Islet of Langerhans (tissue), 1 donor: ENCODE results near the gene HEXIM2.

Experiments used
- FAIRE-seq: peaks from one replicate; lab custom pipeline; 2011; peaks lifted over from hg19 to GRCh38; lab: Jason Lieb, UNC

HEXIM2 gene

DNA sequence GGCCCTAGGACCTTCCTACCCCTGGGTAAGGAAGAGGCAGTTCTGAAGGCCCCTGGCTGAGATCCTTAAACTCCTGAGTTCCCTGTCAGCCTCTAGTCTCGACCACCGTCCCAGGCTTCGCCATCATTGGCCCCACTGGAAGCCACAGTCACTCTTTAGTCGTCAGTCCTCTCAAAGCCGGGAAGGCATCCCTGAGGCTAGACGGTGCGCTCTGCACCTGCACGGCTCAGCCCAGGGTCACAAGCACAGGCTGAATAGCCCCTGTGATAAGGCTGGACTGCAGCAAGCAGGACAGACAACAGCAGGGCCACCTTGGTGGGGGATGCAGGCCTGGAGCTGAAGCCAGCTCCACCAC is 16.7 kb upstream of the HEXIM2 start:
- no peak for FAIRE-seq

GRCh38 chr17:45146166-45146565 is 15.5 kb upstream of the HEXIM2 start:
- no peak for FAIRE-seq

GRCh38 chr17:45146592-45146889 is 15.1 kb upstream of the HEXIM2 start:
- FAIRE-seq: no peak

DNA sequence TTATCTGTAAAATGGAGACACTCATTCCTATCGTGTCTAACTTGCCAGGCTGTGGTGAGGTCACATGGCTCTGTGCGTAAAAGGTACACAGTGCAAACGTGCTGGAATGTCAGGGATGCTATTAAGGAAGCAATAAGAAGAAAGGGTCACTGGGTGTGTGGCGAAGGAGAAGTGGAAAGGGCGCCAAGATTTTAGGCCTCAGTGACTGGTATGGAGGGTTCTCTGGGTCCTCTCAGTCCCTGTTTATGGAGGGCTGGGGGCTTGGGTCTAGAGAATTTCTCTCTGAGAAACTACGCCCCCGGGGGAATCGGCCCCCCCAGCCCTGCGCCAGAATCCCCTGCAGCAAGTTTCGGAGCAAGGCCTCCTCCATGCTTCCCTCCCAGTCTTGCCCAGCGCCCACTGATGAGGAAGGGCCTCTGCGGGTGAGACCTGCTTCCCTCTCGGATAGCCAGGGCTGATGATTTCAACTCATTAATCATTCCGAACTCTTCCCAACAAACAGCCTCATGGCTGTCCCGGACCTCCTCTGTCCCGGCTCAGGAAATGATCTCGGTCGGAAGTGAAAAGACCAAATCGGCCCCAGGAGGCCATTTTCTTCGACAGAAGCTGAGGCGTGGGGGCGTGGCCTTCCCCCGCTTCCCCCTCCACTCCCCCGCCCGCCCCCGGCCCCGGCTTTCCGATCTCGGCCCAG is 14.6 kb upstream of the HEXIM2 start:
- FAIRE-seq: no peak

GRCh38 chr17:45147581-45148182 is 14.0 kb upstream of the HEXIM2 start:
- FAIRE-seq: no peak

DNA sequence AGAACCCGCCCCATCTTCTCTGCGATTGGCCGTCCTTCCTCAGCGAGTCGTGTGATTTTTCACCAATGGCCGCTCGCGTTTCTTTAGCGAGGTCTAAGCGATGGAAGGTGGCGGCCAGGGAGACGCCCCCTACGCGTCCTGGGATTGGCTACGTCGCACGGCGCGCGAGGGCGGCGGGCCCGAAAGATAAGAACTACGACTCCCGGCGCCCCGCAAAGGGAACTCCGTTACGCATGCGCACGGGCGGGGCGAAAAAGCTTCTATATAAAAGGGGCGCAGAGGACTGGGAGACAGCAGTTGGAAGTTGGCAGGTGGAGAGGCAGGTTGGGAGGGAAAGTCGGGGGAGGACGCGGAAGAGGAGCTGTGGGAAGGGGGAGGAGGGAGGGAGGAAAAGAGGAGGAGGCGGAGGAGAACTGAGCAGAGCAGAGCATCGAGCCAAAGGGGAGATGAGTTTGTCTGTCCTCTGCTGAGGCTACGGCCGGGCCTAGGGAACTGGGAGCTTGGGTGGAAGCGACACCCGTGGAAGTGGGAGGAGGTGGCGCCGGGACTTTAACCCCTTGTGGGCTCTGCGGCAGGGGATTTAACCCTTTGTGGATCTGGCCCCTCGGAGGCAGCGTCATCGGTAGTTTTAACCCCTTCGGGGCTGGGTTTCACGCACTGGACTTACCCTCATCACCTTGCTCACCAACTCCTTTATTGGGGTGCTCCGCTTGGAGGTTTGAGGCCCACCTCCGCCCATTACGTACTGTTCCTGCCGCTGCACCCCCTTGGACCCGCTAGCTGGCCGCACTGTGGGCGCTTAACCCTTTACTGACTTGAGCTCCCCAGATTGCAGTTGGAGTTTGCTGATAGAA is 13.3 kb upstream of the HEXIM2 start, which contains the start of gene HEXIM1:
HEXIM1 (plus strand) TSS at position 293 of the 854 bp plus-strand sequence. CDS start 716 bp downstream, outside the sequence.
- peak; percentile 78 for FAIRE-seq

- FAIRE-seq: no peak
These were observed 12.5 kb upstream of the HEXIM2 start for GRCh38 chr17:45149037-45149668.

- FAIRE-seq: no peak
These were observed 11.7 kb upstream of the HEXIM2 start for GRCh38 chr17:45149669-45150664.

DNA sequence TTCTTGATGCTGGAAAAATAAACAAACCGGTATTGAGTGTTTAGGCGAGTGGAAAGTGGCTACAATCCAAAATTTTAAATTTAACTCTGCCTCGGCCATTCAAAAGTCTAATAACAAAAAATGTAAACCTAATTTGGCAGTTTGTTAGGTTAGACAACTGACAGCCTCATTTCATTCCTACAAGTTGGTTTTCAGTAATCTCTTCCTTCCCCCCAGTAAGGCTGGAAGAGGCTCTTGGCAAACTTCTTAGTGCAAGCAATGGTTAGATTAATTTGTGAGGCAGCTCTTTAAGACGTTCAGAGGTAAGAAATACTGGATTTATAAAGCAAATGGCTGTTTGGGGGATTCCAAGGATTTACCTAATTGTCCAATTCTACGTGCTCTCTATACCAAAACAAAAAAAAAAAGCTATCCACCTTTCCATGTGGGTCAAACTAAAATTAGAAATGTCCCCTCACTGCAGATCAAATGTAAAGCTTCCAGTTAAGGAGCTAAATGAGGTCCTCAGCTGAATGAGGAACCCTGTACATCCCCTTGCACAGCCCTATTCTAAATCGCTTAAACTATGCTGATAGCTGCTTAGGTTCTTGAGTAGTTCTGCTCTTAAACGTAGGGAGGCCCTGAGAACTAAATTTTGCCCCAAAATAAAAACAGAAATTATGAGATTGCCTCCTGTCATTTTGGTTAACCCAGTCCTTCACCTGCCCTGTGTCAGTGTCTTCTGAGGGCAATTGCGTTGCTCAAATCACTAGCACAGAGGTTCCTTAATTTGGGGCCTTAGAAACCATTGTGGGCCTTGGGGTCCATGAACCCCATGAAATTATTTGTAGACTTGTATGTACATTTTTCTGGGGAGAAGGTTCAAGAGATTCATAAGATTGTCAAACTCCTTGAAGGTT is 10.5 kb upstream of the HEXIM2 start:
- no peak for FAIRE-seq

DNA sequence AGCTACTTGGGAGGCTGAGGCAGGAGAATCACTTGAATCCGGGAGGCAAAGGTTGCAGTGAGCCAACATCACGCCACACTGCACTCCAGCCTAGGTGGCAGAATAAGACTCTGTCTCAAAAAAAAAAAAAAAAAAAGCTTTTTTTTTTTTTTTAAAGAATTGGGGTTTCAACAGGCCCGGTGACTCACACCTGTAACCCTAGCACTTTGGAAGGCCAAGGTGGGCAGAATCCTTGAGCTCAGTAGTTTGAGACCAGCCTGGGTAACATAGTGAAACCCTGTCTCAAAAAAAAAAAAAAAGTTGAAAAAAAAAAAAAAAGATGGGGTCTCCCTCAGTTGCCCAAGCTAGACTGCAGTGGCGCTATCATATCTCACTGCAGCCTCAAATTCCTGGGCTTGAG is 6.6 kb upstream of the HEXIM2 start:
- FAIRE-seq: no peak

- FAIRE-seq: no peak
These were observed 6.2 kb upstream of the HEXIM2 start for GRCh38 chr17:45155483-45155882.

DNA sequence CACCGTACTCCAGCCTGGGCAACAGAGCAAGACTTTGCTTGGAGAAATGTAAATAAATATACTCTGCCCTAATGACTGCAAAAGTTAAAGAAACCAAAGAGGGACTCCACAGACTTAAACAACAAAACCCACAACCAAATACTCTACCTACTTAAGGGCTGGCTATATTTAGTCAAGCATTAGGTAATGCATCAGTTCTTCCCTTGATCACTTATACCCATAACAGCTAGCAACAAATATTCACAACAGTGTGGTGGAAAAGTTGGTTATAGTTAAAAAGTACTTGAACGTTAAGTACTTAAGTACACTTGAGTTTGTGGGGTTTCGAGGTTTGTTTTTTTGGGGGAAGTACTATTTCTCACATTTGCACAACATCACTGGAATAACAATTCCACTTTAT is 5.4 kb upstream of the HEXIM2 start:
- FAIRE-seq: no peak

- no peak for FAIRE-seq
These were observed 1.0 kb upstream of the HEXIM2 start for GRCh38 chr17:45160447-45161287.

- FAIRE-seq: no peak
These were observed 481 bp downstream of the HEXIM2 start for GRCh38 chr17:45162025-45162687.

DNA sequence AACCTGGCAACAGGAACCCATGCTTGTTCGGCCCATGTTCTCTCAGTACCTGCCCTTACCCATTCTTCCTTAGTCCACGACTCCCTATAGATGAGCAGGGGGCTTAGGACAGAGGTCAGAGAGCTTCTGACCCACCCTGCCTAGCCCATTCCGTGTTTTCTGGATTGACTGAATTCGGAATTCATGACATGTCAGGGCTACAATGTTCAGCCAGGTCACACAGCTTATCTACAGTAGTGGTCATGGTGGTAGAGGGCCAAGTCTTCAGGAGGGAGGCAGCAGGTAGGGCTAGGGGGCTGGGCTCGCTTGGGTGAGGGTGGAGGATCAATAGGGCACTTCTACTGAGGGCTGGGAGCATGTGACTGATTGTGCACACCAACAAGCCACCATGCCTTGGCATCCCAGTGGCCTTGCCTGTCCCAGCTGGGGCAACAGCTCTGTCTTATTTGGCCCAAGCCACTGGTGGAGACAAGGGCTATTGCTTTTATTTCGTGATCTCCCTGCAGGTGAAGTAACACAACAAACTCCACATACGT is 3.1 kb downstream of the HEXIM2 start:
- no peak for FAIRE-seq

DNA sequence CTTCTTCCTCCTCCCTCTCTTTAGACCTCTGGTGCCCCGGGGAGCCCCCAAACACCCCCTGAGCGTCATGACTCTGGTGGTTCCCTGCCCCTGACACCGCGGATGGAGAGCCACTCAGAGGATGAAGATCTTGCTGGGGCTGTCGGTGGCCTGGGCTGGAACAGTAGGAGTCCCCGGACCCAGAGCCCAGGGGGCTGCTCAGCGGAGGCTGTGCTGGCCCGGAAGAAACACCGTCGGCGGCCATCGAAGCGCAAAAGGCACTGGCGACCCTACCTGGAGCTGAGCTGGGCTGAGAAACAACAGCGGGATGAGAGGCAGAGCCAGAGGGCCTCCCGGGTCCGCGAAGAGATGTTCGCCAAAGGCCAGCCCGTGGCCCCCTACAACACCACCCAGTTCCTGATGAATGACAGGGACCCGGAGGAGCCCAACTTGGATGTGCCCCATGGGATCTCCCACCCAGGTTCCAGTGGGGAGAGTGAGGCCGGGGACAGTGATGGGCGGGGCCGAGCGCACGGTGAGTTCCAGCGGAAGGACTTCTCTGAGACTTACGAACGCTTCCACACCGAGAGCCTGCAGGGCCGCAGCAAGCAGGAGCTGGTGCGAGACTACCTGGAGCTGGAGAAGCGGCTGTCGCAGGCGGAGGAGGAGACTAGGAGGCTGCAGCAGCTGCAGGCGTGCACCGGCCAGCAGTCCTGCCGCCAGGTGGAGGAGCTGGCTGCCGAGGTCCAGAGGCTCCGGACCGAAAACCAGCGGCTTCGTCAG is 7.5 kb downstream of the HEXIM2 start:
- no peak for FAIRE-seq

GRCh38 chr17:45170280-45170930 is 8.7 kb downstream of the HEXIM2 start:
- no peak for FAIRE-seq

- FAIRE-seq: no peak
These were observed 9.3 kb downstream of the HEXIM2 start for GRCh38 chr17:45170931-45171337.
